HEK293 (cell line): ENCODE results near the gene NPC1.

Experiments
- BCL6B ChIP-seq: fragments of 450-650 bp; formaldehyde crosslinking; IDR thresholded peaks from 2 replicates; pipeline ENCODE4 v1.5.1; 2017; ENCODE audit warnings: missing biosample characterization, missing genetic modification characterization
- CTCF ChIP-seq: fragments of 450-650 bp; formaldehyde crosslinking; IDR thresholded peaks from 2 replicates; pipeline ENCODE4 v1.5.1; 2016; ENCODE audit warnings: missing biosample characterization, missing genetic modification characterization
- GLI2 ChIP-seq: fragments of 450-650 bp; formaldehyde crosslinking; IDR thresholded peaks from 2 replicates; pipeline ENCODE4; 2017; ENCODE audit warnings: missing biosample characterization, missing genetic modification characterization, low read depth, borderline replicate concordance
- HOXC10 ChIP-seq: sonication (generic); formaldehyde crosslinking; IDR thresholded peaks from 2 replicates; pipeline ENCODE4 v1.8.1; 2023; ENCODE audit warnings: mild to moderate bottlenecking, missing genetic modification reagents
- IKZF3 ChIP-seq: fragments of 450-650 bp; IDR thresholded peaks from 2 replicates; pipeline ENCODE4 v1.5.0; 2018; ENCODE audit warnings: missing biosample characterization, mild to moderate bottlenecking, missing genetic modification characterization, moderate library complexity
- KLF1 ChIP-seq: fragments of 450-650 bp; formaldehyde crosslinking; IDR thresholded peaks from 2 replicates; pipeline ENCODE4 v1.5.1; 2016; ENCODE audit warnings: missing biosample characterization, missing genetic modification characterization
- MZF1 ChIP-seq: fragments of 450-650 bp; formaldehyde crosslinking; IDR thresholded peaks from 2 replicates; pipeline ENCODE4 v1.5.1; 2017; ENCODE audit warnings: missing biosample characterization, missing genetic modification characterization, borderline replicate concordance
- PRDM10 ChIP-seq: fragments of 450-650 bp; formaldehyde crosslinking; IDR thresholded peaks from 2 replicates; pipeline ENCODE4 v1.5.1; 2016; ENCODE audit warnings: missing biosample characterization, missing genetic modification characterization
- TCF7L2 ChIP-seq: IDR thresholded peaks from 2 replicates; pipeline ENCODE4 v1.6.1; 2011; ENCODE audit warnings: low read depth, mild to moderate bottlenecking, inconsistent platforms, low read length, moderate library complexity, borderline replicate concordance
- YY2 ChIP-seq: fragments of 450-650 bp; formaldehyde crosslinking; IDR thresholded peaks from 2 replicates; pipeline ENCODE4 v1.5.1; 2016; ENCODE audit warnings: missing biosample characterization, missing genetic modification characterization
- ZBTB6 ChIP-seq: fragments of 450-650 bp; formaldehyde crosslinking; IDR thresholded peaks from 2 replicates; pipeline ENCODE4 v1.5.1; 2017; ENCODE audit warnings: missing biosample characterization, missing genetic modification characterization
- ZBTB7A ChIP-seq: fragments of 450-650 bp; formaldehyde crosslinking; IDR thresholded peaks from 2 replicates; pipeline ENCODE4 v1.5.1; 2016; ENCODE audit warnings: low read depth, missing biosample characterization, missing genetic modification characterization
- ZNF138 ChIP-seq: fragments of 450-650 bp; formaldehyde crosslinking; IDR thresholded peaks from 2 replicates; pipeline ENCODE4 v1.5.1; 2016; ENCODE audit warnings: missing biosample characterization, missing genetic modification characterization, borderline replicate concordance
- ZNF169 ChIP-seq: fragments of 450-650 bp; formaldehyde crosslinking; IDR thresholded peaks from 2 replicates; pipeline ENCODE4 v1.5.1; 2016; ENCODE audit warnings: missing biosample characterization, missing genetic modification characterization
- ZNF24 ChIP-seq: fragments of 450-650 bp; formaldehyde crosslinking; IDR thresholded peaks from 2 replicates; pipeline ENCODE4 v1.5.1; 2016; ENCODE audit warnings: missing biosample characterization, missing genetic modification characterization
- ZNF26 ChIP-seq: fragments of 450-650 bp; formaldehyde crosslinking; IDR thresholded peaks from 2 replicates; pipeline ENCODE4 v1.5.1; 2016; ENCODE audit warnings: missing biosample characterization, missing genetic modification characterization
- ZNF280C ChIP-seq: fragments of 450-650 bp; formaldehyde crosslinking; IDR thresholded peaks from 2 replicates; pipeline ENCODE4 v1.5.1; 2016; ENCODE audit warnings: missing biosample characterization, missing genetic modification characterization
- ZNF398 ChIP-seq: fragments of 450-650 bp; formaldehyde crosslinking; IDR thresholded peaks from 2 replicates; pipeline ENCODE4 v1.5.1; 2017; ENCODE audit warnings: missing biosample characterization, missing genetic modification characterization
- ZNF488 ChIP-seq: fragments of 450-650 bp; formaldehyde crosslinking; IDR thresholded peaks from 2 replicates; pipeline ENCODE4 v1.5.1; 2016; ENCODE audit warnings: missing biosample characterization, missing genetic modification characterization
- ZNF558 ChIP-seq: fragments of 450-650 bp; formaldehyde crosslinking; IDR thresholded peaks from 2 replicates; pipeline ENCODE4 v1.5.1; 2016; ENCODE audit warnings: missing biosample characterization, missing genetic modification characterization
- ZNF623 ChIP-seq: fragments of 450-650 bp; formaldehyde crosslinking; IDR thresholded peaks from 2 replicates; pipeline ENCODE4 v1.5.1; 2016; ENCODE audit warnings: missing biosample characterization, missing genetic modification characterization
- ZNF639 ChIP-seq: fragments of 450-650 bp; formaldehyde crosslinking; IDR thresholded peaks from 2 replicates; pipeline ENCODE4 v1.5.1; 2016; ENCODE audit warnings: missing biosample characterization, missing genetic modification characterization
- ZNF654 ChIP-seq: fragments of 450-650 bp; formaldehyde crosslinking; IDR thresholded peaks from 2 replicates; pipeline ENCODE4 v1.5.1; 2016; ENCODE audit warnings: low read depth, missing biosample characterization, missing genetic modification characterization

The NPC1 gene

GRCh38 chr18:23629444-23629946, 43.2 kb upstream of the NPC1 start (continued):
- no peak; the same call in 1 of the 2 replicates for TF ChIP-seq ZNF398 (tag by site-specific recombination)
- TF ChIP-seq ZNF26 (tag by site-specific recombination): no peak
- peak; percentile 73; the same call in 1 of the 2 replicates for TF ChIP-seq ZNF24 (tag by site-specific recombination)
- no peak for TF ChIP-seq ZNF654 (tag by site-specific recombination)
- no peak for TF ChIP-seq PRDM10
- no peak for TF ChIP-seq YY2 (tag by site-specific recombination)
- no peak for TF ChIP-seq KLF1 (tag by site-specific recombination)
- no peak for TF ChIP-seq ZBTB6 (tag by site-specific recombination)
- no peak for TF ChIP-seq ZNF138 (tag by site-specific recombination)
- TF ChIP-seq GLI2 (tag by site-specific recombination): no peak
- TF ChIP-seq ZNF169 (tag by site-specific recombination): no peak
- TF ChIP-seq CTCF (tag by site-specific recombination): no peak
- no peak for TF ChIP-seq TCF7L2
- TF ChIP-seq MZF1: no peak
- TF ChIP-seq HOXC10 (CRISPR knock-in tag): no peak
- TF ChIP-seq ZNF639 (tag by site-specific recombination): peak; percentile 51; the same call in 1 of the 2 replicates
- no peak for TF ChIP-seq ZBTB7A (tag by site-specific recombination)
- TF ChIP-seq ZNF558: no peak
- TF ChIP-seq BCL6B (tag by site-specific recombination): no peak
- TF ChIP-seq ZNF623 (tag by site-specific recombination): no peak
- TF ChIP-seq ZNF488 (tag by site-specific recombination): no peak
- TF ChIP-seq ZNF280C: no peak
- peak; percentile 19; the same call in 1 of the 2 replicates for TF ChIP-seq IKZF3 (tag by site-specific recombination)
